GM18505 (cell line): ENCODE measurements around the gene GLUL.
A peak's percentile ranks its signal among the peaks of the same experiment; 100 is the strongest.

Source experiments
- ATAC-seq: cut with Tn5 transposase; IDR thresholded peaks from one replicate; pipeline ENCODE4 v1.9.1; 2021; ENCODE audit not compliant: unreplicated experiment
- POLR2A ChIP-seq: IDR thresholded peaks from 4 replicates; pipeline ENCODE4 v1.6.1; 2011; ENCODE audit warnings: borderline replicate concordance; ENCODE audit not compliant: insufficient read depth, insufficient read length; ENCODE audit errors: extremely low read depth

GLUL gene

DNA sequence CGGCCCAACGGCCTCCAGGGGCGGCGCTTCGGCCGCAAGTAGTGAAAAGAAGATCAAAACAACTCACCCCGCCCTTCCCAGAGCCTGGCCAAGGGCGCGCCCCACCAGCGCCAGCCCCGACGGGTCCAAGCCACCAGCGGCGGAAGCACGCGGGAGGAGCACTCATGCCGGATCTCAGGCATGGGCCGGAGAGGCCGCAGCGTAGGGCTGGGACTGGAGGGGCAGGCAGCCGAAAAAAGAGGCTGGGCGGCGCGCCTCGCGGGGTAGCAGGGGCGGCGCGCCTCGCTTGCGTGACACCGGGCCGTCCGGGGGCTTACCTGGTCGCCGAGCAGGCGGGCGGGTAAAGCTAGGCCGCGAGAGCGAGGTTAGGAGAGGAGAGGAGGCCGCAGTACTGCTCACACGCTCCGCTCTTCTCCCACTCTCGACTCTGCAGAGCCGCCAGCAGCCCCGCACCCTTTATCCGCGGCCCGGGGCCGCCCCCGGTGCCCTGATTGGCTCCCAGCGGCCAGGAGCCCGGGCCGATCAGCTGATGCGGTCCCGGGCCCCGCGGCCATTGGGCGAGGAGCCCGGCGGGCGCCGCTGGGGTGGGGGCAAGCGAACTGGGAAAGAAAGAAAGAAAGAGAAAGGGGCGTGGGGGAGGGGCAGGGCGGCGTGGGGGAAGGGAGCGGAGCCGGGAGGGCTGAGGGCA, at the start of gene GLUL:
Gene GLUL (minus strand): TSS at position 429 of the 688 bp plus-strand sequence. CDS start 3,053 bp downstream, outside the sequence.
- peak; percentile 80 for ATAC-seq
- TF ChIP-seq POLR2A = peak; percentile 97

GRCh38 chr1:182438326-182438725, 46.7 kb upstream of the GLUL start:
- no peak for ATAC-seq
- no peak for TF ChIP-seq POLR2A

- no peak for TF ChIP-seq POLR2A
These were observed 42.0 kb upstream of the GLUL start for GRCh38 chr1:182433580-182433979.

GRCh38 chr1:182431278-182431677, 39.7 kb upstream of the GLUL start:
- no peak for ATAC-seq
- no peak for TF ChIP-seq POLR2A

More at GRCh38 chr1:182433580-182433979, 42.0 kb upstream of the GLUL start:
- no peak for ATAC-seq

- no peak for TF ChIP-seq POLR2A
- no peak for ATAC-seq
These were observed 38.9 kb upstream of the GLUL start for GRCh38 chr1:182430263-182431068.

DNA sequence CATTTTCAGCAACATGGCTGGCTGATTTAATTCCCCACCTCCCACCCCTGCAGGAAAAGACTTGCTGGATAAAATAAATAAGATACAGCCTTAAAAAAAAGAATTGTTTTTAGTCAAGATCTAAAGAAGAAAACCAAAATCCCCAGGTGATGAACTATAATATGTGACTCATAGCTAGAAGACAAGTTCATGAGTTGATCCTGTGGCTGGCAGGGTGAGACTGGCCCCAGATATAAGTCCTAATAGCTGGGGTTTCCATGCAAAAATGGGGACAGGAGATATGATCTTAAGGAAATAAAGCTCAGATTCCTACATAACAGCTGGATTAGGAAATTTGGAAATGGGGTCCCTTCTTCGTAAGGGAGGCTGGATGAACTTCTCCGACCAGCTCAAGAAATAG, 36.5 kb upstream of the GLUL start:
- ATAC-seq = no peak

DNA sequence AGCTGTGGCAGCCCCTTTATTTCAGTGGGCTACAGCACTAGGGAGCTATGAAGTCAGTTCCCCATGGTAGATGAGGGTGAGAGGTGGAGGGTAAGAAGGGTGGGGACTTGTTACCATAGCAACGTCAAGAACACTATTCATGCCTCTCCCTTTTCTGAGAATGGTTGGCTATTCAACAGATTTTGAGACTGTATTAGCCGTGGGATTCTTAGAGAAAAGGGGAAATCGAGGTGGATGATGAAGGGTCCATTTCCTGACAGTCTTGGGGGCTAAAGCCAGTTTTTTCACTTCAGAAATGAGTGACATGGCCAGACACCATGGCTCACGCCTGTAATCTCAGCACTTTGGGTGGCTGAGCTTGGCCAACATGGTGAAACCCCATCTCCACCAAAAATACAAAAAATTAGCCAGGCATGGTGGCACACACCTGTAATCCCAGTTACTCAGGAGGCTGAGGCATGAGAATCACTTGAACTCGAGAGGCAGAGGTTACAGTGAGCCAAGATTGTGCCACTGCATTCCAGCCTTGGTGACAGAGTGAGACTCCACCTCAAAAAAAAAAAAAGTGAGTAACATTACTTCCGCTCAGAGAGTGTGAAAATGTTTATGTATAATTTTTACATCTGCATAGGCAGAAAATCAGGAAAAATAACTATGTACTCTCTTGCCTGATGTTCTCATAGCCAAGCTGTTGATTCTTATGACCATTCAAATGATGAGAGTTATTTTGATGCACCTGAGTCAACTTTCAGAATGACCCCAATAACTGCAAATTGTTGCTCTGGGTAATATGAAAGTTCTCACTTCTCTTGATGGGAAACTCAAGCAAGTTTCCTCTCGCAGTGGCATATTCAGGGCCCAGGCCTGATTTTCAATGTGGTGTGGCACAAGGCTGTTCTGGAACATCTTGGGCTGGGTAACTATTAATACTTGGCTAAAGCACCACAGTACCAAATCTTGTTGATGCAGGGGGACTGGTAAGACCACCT, 35.1 kb upstream of the GLUL start:
- ATAC-seq = peak; percentile 53
- TF ChIP-seq POLR2A = no peak

More for the DNA sequence above, 36.5 kb upstream of the GLUL start:
- TF ChIP-seq POLR2A = no peak

DNA sequence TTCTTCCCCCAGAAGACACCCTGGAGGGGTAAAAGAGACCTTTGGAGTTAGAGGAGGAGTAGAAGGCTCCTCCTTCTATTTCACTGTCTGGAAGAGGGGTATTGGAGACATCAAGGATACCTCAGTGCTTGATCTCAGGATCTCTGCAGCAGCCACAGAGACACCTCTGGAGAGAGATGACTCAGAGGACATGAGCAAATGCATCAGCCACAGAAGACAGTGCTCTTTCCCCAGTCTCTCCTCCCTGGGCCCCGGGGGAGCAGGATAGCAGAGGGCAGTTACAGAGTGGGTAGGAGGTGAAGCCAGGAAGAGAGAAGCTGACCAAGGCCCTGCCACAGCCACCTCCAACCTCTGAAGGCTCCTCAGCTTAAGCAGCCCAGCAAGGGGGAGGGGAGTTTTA, 24.2 kb upstream of the GLUL start:
- no peak for ATAC-seq
- no peak for TF ChIP-seq POLR2A

GRCh38 chr1:182413969-182414368, 22.4 kb upstream of the GLUL start:
- no peak for ATAC-seq
- TF ChIP-seq POLR2A = no peak

DNA sequence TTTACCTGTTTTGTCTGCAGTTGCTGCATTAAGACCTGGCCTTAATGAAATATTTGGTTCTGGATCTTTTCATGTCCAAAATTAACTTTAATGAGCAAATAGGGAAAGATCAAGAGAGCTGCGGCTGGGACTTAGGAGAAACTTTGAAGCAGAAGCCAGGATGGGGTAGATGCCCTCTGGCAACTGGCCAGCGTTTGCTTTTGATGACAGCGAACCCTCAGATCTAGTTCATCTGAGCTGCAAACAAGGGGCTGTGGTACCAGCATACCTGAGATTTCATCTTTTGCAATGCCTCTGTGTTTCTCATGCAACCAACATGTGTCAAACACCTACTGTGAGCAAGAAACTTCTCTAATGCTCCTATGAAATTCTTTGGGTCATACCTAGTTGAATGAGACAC, 21.9 kb upstream of the GLUL start:
- no peak for ATAC-seq

DNA sequence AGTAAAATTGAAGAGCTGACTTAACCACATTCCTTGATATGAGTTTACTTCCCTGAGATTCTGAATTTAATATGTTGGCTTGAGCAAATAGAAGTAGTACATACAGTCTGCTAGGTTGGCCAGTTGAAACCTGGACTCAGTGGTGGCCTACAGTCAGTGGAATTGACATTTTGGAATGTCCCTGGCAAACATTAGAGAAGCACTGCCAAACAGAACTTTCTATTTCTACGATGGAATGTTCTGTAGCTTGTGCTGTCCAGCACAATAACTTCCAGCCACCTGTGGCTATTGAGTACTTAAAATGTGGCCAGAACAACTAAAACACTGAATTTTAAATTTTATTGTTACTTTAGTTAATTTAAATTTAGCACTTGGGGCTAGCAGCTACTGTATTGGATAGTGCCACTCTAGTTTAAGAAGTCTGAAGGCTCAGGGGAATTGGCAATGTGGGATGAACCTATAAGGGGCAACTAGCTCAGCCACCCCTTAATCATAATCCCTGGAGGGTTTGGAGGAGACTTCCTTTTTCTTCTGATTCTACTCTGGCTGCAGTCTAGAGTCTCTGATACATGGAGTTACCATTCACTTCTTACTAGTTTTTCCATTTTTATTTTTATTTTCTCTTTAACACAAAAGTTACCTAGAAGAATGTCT, 19.2 kb upstream of the GLUL start:
- no peak for ATAC-seq

More for the DNA sequence above, 21.9 kb upstream of the GLUL start:
- TF ChIP-seq POLR2A = no peak

DNA sequence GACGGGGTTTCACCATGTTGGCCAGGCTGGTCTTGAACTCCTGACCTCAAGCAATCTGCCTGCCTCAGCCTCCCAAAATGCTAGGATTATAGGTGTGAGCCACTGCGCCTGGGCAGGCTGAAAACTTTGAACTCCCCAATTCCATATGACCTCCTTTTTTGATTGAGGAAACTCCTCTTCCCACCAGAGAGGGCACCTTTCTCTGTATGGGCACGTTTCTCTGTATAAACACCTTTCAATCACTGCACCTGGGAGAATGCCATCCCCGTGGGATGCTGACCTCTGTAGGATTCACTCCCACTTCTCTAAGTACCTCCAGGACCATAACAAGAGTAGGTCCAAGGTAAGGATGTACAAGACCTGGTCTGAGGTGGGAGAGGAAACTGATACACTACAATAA, 18.5 kb upstream of the GLUL start:
- no peak for TF ChIP-seq POLR2A
- ATAC-seq = no peak

More for the DNA sequence above, 19.2 kb upstream of the GLUL start:
- TF ChIP-seq POLR2A = no peak

GRCh38 chr1:182408435-182409075, 17.0 kb upstream of the GLUL start:
- no peak for TF ChIP-seq POLR2A
- no peak for ATAC-seq

- ATAC-seq = no peak
- no peak for TF ChIP-seq POLR2A
These were observed 16.1 kb upstream of the GLUL start for GRCh38 chr1:182407724-182408123.
